ENCODE results near the gene EMILIN2. TPM values are rescaled to one million over a fixed set of nuclear protein-coding genes. Genes with fewer than 3 reads are reported as not detected.

The EMILIN2 gene
- total and polyA plus RNA-seq, 2 of the 8 experiments (the other 6 are each of a cell fraction or from before 2014, with no cell fraction given), result 6.0 to 7.5 TPM

GRCh38 chr18:2805970-2806943 is 40.5 kb upstream of the EMILIN2 start:
- no peak overlapping the region for H4K91ac ChIP-seq (replicated peaks; ENCODE audit: insufficient read length, low read length)
- H3K9ac ChIP-seq (replicated peaks in 1 of 4; ENCODE audit: extremely low read depth in 1 of 4, low read depth in 3 of 4, low read length in 3 of 4), result no peak overlapping the region
- H3K27me3 ChIP-seq (replicated peaks in 1 of 4; ENCODE audit: control insufficient read depth in 3 of 4, extremely low read depth in 1 of 4, insufficient read depth in 3 of 4, low read length in 3 of 4), result no peaks in the 10 kb centered on the region
- no peaks in the 10 kb centered on the region for H3K23me2 ChIP-seq (ENCODE audit: low read depth, low read length)
- no peak overlapping the region for H2BK5ac ChIP-seq (ENCODE audit: low read depth, low read length)
- H2BK20ac ChIP-seq (ENCODE audit: low read length), result no peak overlapping the region
- no peak overlapping the region for H4K8ac ChIP-seq (ENCODE audit: extremely low read depth, insufficient read depth, low read length)
- POLR2A ChIA-PET (ENCODE audit: partially characterized antibody), result no interaction called here
- no peak overlapping the region for H2AFZ ChIP-seq (ENCODE audit: low read length)
- H2BK12ac ChIP-seq (ENCODE audit: low read depth, low read length), result no peak overlapping the region
- DNase-seq (ENCODE audit: low read depth in 1 of 2, low spot score in 2 of 2) (no peak), FAIRE-seq (no peak)
- H3K4ac ChIP-seq (replicated peaks; ENCODE audit: insufficient read length, low read depth, low read length), result no peak overlapping the region
- no peaks in the 10 kb centered on the region for H4K20me1 ChIP-seq (replicated peaks in 1 of 2; ENCODE audit: control insufficient read depth in 1 of 2, insufficient read depth in 2 of 2, low read length in 2 of 2)
- no peaks in the 10 kb centered on the region for H3K4me1 ChIP-seq (replicated peaks in 1 of 4; ENCODE audit: control insufficient read depth in 3 of 4, insufficient read depth in 4 of 4, low read length in 3 of 4)
- no peak overlapping the region for H3K18ac ChIP-seq (ENCODE audit: extremely low read depth, low read length)
- no peak overlapping the region for H3K4me3 ChIP-seq (ENCODE audit: extremely low read depth in 1 of 4, insufficient read depth in 2 of 4, low read depth in 3 of 4, low read length in 4 of 4)
- no peaks in the 10 kb centered on the region for H3K79me2 ChIP-seq (ENCODE audit: control insufficient read depth in 1 of 2, insufficient read depth in 2 of 2, low read length in 2 of 2)
- no peak for TF ChIP-seq RFX5 (IDR thresholded peaks at IDR 0.05; ENCODE audit: borderline replicate concordance, low read depth, low read length)
- TF ChIP-seq POLR2AphosphoS5 (IDR thresholded peaks at IDR 0.05; ENCODE audit: low read depth, low read length), result no peak
- no peak for TF ChIP-seq CBX8 (IDR thresholded peaks at IDR 0.05; ENCODE audit: borderline replicate concordance, low read depth, low read length)
- TF ChIP-seq NANOG (IDR thresholded peaks at IDR 0.05; ENCODE audit: insufficient read depth, low read depth, low read length, poor library complexity, severe bottlenecking), result no peak
- H3K23ac ChIP-seq (ENCODE audit: insufficient read length), result no peak overlapping the region
- peaks cover 6 to 7% of the 10 kb centered on the region in 2 experiments; a peak in 3 of 4 replicates for H3K9me3 ChIP-seq (ENCODE audit: insufficient read depth in 2 of 2, low read depth in 1 of 2, low read length in 1 of 2)
- no peak overlapping the region for H2BK15ac ChIP-seq (ENCODE audit: low read length)
- H3K36me3 ChIP-seq (ENCODE audit: control insufficient read depth in 2 of 4, insufficient read depth in 4 of 4, low read length in 3 of 4), result peaks cover 0 to 6% (median 4%) of the 10 kb centered on the region in 4 experiments; a peak in 3 of 8 replicates
- no peak overlapping the region for H3K27ac ChIP-seq (ENCODE audit: low read depth, low read length)
- CTCF ChIA-PET (ENCODE audit: partially characterized antibody), result interaction anchor here (0.6 to 1.4 kb wide), 2 partner anchors 15 to 436 kb away, joined by 3 to 4 read pairs; no protein-coding TSS in a partner anchor
- no peak overlapping the region for H3K56ac ChIP-seq (replicated peaks; ENCODE audit: insufficient read length, low read depth, low read length)
- H3K14ac ChIP-seq (ENCODE audit: insufficient read length), result no peak overlapping the region
- WGBS, 2 experiments (ENCODE audit: extremely low coverage in 1 of 2, insufficient coverage in 1 of 2, insufficient read length in 1 of 2, insufficient replicate concordance in 2 of 2, low coverage in 1 of 2, low lambda C conversion rate in 2 of 2, missing lambda C conversion rate in 1 of 2), result 90% methylated on average over 8 of the region's 8 CpGs; no CpG with 5 or more reads in 1 of the 2 experiments
- no peak overlapping the region for H4K5ac ChIP-seq (ENCODE audit: insufficient read length, low read depth, low read length)
- no peak overlapping the region for H2BK120ac ChIP-seq (replicated peaks; ENCODE audit: low read depth, low read length)
- no peaks in the 10 kb centered on the region for H3K79me1 ChIP-seq (ENCODE audit: low read depth, low read length)
- no peak overlapping the region for H3K4me2 ChIP-seq (ENCODE audit: insufficient read depth in 1 of 2, low read depth in 2 of 2, low read length in 2 of 2)
- H2AK5ac ChIP-seq (ENCODE audit: low read depth, low read length), result no peak overlapping the region
